ENCODE results near the gene TOMT.

Gene TOMT

GRCh38 chr11:72080326-72081183 lies 25.2 kb upstream of the TOMT start, which contains the start of the genes LRRC51 and NUMA1:
Gene LRRC51 (plus strand): TSS chr11:72080850. CDS start chr11:72089084, 8,234 bp downstream.
Gene NUMA1 (minus strand): TSS chr11:72080542. CDS start chr11:72035943, 44,599 bp downstream.
- H3K27ac ChIP-seq = peak within 1 kb of the TSS; percentile 81
- TF ChIP-seq ZFX (IDR thresholded peaks at IDR 0.05) = peak; percentile 42; the same call in 1 of the 2 replicates
- TF ChIP-seq, protein P1, sequence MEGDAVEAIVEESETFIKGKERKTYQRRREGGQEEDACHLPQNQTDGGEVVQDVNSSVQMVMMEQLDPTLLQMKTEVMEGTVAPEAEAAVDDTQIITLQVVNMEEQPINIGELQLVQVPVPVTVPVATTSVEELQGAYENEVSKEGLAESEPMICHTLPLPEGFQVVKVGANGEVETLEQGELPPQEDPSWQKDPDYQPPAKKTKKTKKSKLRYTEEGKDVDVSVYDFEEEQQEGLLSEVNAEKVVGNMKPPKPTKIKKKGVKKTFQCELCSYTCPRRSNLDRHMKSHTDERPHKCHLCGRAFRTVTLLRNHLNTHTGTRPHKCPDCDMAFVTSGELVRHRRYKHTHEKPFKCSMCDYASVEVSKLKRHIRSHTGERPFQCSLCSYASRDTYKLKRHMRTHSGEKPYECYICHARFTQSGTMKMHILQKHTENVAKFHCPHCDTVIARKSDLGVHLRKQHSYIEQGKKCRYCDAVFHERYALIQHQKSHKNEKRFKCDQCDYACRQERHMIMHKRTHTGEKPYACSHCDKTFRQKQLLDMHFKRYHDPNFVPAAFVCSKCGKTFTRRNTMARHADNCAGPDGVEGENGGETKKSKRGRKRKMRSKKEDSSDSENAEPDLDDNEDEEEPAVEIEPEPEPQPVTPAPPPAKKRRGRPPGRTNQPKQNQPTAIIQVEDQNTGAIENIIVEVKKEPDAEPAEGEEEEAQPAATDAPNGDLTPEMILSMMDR (conservative IDR thresholded peaks at IDR 0.05) = no peak

DNA sequence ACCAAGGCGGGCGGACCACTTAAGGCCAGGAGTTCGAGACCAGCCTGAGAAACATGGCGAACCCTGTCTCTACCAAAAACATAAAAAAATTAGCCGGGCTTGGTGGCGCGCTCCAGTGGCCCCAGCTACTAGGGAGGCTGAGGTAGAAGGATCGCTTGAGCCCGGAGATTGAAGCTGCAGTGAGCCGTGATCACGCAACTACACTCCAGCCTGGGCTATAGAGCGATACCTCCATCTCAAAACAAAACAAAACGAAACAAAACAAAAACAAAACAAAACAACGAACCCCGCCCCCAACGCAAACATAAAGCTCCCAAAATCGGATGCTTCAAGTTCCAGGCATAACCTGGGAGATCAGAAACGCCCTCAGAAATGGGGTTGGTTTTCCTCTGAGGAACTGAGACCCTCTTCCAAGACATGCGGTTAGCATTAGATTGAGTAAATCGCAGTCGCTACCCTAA lies 24.5 kb upstream of the TOMT start:
- TF ChIP-seq, protein P1 (conservative IDR thresholded peaks at IDR 0.05) = no peak
- TF ChIP-seq ZFX (IDR thresholded peaks at IDR 0.05) = no peak
- H3K27ac ChIP-seq = peak overlapping the region; percentile 81

- TF ChIP-seq, protein P1 (conservative IDR thresholded peaks at IDR 0.05) = no peak
- TF ChIP-seq ZFX (IDR thresholded peaks at IDR 0.05) = no peak
- peak overlapping the region; percentile 81 for H3K27ac ChIP-seq
These were observed 23.8 kb upstream of the TOMT start for GRCh38 chr11:72081821-72082453.

GRCh38 chr11:72083414-72083813 lies 22.3 kb upstream of the TOMT start:
- TF ChIP-seq, protein P1 (conservative IDR thresholded peaks at IDR 0.05) = no peak
- TF ChIP-seq ZFX (IDR thresholded peaks at IDR 0.05) = no peak
- H3K27ac ChIP-seq = peak overlapping the region; percentile 81

DNA sequence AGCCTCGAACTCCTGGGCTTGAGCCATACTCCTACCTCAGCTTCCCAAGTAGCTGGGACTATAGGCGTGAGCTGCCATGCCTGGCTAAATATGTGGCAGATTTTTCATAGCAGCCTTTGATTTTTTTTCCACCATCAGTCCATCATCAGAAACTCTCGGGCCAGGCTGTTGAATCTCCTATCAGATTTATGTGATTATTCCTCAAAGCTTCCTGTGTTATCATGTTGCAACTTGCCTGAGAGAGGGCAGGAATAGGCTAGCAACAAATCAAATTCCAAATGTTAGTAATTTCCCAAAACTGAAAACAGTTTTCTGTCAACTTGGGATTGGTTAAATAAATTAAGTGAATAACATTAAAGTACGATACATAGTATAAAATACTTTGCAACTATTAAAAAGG lies 21.6 kb upstream of the TOMT start:
- TF ChIP-seq ZFX (IDR thresholded peaks at IDR 0.05) = no peak
- TF ChIP-seq, protein P1 (conservative IDR thresholded peaks at IDR 0.05) = no peak
- H3K27ac ChIP-seq = peak overlapping the region; percentile 8; the same call in 1 of the 2 replicates

- no peak for TF ChIP-seq ZFX (IDR thresholded peaks at IDR 0.05)
- TF ChIP-seq, protein P1 (conservative IDR thresholded peaks at IDR 0.05) = no peak
- no peak overlapping the region for H3K27ac ChIP-seq
These were observed 20.8 kb upstream of the TOMT start for GRCh38 chr11:72084965-72085364.
